ENCODE data around the gene CALN1.

DNA sequence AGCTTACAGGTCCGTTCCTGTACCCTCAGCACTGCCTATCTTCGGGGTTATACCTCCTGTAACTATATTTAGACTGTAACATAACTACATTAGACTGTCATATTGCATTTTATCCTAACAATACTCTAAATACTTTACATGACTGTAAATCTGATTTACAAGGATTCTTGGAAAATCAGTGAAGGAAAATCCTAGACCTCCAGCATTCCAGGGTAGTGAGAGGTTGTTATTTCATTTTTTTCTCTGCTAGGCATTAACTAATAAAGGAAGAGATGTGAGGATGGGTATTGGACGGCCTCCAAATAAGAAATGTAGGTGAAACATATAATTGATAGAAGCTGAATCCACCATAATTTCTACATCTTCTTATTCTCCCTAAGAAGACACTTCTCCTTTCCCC is 569.4 kb downstream of the CALN1 start:
- TF ChIP-seq POLR2AphosphoS5 (IDR thresholded peaks at IDR 0.05; ENCODE audit: low read depth, low read length) (no peak), TCF7L2 (IDR thresholded peaks at IDR 0.05; ENCODE audit: low read depth, low read length) (no peak)
- TF ChIP-seq, protein P1, sequence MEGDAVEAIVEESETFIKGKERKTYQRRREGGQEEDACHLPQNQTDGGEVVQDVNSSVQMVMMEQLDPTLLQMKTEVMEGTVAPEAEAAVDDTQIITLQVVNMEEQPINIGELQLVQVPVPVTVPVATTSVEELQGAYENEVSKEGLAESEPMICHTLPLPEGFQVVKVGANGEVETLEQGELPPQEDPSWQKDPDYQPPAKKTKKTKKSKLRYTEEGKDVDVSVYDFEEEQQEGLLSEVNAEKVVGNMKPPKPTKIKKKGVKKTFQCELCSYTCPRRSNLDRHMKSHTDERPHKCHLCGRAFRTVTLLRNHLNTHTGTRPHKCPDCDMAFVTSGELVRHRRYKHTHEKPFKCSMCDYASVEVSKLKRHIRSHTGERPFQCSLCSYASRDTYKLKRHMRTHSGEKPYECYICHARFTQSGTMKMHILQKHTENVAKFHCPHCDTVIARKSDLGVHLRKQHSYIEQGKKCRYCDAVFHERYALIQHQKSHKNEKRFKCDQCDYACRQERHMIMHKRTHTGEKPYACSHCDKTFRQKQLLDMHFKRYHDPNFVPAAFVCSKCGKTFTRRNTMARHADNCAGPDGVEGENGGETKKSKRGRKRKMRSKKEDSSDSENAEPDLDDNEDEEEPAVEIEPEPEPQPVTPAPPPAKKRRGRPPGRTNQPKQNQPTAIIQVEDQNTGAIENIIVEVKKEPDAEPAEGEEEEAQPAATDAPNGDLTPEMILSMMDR (IDR thresholded peaks at IDR 0.05), result no peak
- TF ChIP-seq, protein P2, sequence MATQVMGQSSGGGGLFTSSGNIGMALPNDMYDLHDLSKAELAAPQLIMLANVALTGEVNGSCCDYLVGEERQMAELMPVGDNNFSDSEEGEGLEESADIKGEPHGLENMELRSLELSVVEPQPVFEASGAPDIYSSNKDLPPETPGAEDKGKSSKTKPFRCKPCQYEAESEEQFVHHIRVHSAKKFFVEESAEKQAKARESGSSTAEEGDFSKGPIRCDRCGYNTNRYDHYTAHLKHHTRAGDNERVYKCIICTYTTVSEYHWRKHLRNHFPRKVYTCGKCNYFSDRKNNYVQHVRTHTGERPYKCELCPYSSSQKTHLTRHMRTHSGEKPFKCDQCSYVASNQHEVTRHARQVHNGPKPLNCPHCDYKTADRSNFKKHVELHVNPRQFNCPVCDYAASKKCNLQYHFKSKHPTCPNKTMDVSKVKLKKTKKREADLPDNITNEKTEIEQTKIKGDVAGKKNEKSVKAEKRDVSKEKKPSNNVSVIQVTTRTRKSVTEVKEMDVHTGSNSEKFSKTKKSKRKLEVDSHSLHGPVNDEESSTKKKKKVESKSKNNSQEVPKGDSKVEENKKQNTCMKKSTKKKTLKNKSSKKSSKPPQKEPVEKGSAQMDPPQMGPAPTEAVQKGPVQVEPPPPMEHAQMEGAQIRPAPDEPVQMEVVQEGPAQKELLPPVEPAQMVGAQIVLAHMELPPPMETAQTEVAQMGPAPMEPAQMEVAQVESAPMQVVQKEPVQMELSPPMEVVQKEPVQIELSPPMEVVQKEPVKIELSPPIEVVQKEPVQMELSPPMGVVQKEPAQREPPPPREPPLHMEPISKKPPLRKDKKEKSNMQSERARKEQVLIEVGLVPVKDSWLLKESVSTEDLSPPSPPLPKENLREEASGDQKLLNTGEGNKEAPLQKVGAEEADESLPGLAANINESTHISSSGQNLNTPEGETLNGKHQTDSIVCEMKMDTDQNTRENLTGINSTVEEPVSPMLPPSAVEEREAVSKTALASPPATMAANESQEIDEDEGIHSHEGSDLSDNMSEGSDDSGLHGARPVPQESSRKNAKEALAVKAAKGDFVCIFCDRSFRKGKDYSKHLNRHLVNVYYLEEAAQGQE (IDR thresholded peaks at IDR 0.05; ENCODE audit: insufficient read depth in 1 of 2, low read depth in 2 of 2, low read length in 1 of 2), result no peak

Data from Panc1 (cell line).